ENCODE results near the gene C15orf39.
"Not testable (repeated sequence)": the region's sequence is repeated elsewhere in the genome, so short reads cannot be mapped to it uniquely, and the experiment has no call there.

GRCh38 chr15:75252285-75252684 lies 50.6 kb downstream of the C15orf39 start:
- not testable (repeated sequence) for TF ChIP-seq CTCF, POLR2A (IDR thresholded peaks at IDR 0.05)
